GM12891 (cell line): ENCODE measurements around the gene ABHD10.

ENCODE experiments used
- PAX5 ChIP-seq: IDR thresholded peaks from 2 replicates; pipeline ENCODE4 v1.6.1; 2011; ENCODE audit warnings: low read length, moderate library complexity, mild to moderate bottlenecking; ENCODE audit not compliant: insufficient read depth, severe bottlenecking
- POLR2A ChIP-seq: IDR thresholded peaks from 2 replicates; pipeline ENCODE4 v1.6.1; 2011; ENCODE audit warnings: low read depth, low read length, control low read depth
- POLR2AphosphoS5 ChIP-seq: IDR thresholded peaks from 2 replicates; pipeline ENCODE4 v1.6.1; 2011; ENCODE audit warnings: low read depth, low read length, control low read depth
- SPI1 ChIP-seq: IDR thresholded peaks from 2 replicates; pipeline ENCODE4 v1.6.1; 2011; ENCODE audit warnings: low read depth, low read length, control low read depth
- TAF1 ChIP-seq: IDR thresholded peaks from 2 replicates; pipeline ENCODE4 v1.6.1; 2011; ENCODE audit warnings: low read depth, low read length, control low read depth

DNA sequence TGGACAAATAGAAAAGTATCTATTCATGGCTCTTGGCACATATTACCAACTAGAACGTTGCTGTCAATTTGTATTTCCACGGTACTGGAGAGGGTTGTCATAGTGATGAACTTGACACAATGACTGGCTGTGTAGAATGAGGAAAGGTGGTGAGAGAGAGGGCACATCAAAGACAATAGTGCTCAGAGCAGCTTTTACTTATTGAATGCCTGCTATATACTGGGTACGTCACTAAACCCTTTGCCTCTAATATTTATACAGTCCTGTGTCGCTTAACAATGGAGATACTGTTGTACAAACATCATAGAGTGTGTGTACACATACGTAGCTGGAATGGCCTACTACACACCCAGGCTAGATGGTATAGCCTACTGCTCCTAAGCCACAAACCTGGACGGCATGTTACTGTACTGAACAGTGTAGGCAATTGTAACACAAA, 64.0 kb downstream of the ABHD10 start:
- TF ChIP-seq POLR2A (no peak), TAF1 (no peak), POLR2AphosphoS5 (no peak), PAX5 (no peak), SPI1 (no peak)
